GM11168 (cell line): ENCODE measurements around the gene STAT6.

Source experiments
- in situ Hi-C: fragments of 300-500 bp; cut with MboI; formaldehyde crosslinking; loops from one replicate; pipeline ENCODE4 v1.12.0; 2022; ENCODE audit warnings: low sequenced_read_pairs; ENCODE audit not compliant: unreplicated experiment

The STAT6 gene

GRCh38 chr12:57146092-57146491 lies 34.9 kb upstream of the STAT6 start:
- in situ Hi-C loops: no loop called here

- in situ Hi-C loops: no loop called here
These were observed 34.4 kb upstream of the STAT6 start for GRCh38 chr12:57145460-57146059.

GRCh38 chr12:57143454-57143853 lies 32.3 kb upstream of the STAT6 start:
- in situ Hi-C loops: no loop called here

- in situ Hi-C loops: no loop called here
These were observed 31.6 kb upstream of the STAT6 start for GRCh38 chr12:57142727-57143126.

GRCh38 chr12:57142121-57142520 lies 31.0 kb upstream of the STAT6 start:
- in situ Hi-C loops: no loop called here

- in situ Hi-C loops: no loop called here
These were observed 30.1 kb upstream of the STAT6 start for GRCh38 chr12:57141249-57141648.

- in situ Hi-C loops: no loop called here
These were observed 28.9 kb upstream of the STAT6 start for GRCh38 chr12:57139796-57140649.

- in situ Hi-C loops: no loop called here
These were observed 27.5 kb upstream of the STAT6 start for GRCh38 chr12:57138526-57139272.

GRCh38 chr12:57135527-57136326 lies 24.6 kb upstream of the STAT6 start:
- in situ Hi-C loops: no loop called here

- in situ Hi-C loops: no loop called here
These were observed 23.8 kb upstream of the STAT6 start for GRCh38 chr12:57134949-57135348.

- in situ Hi-C loops: no loop called here
These were observed 22.8 kb upstream of the STAT6 start for GRCh38 chr12:57133916-57134315.

GRCh38 chr12:57133013-57133569 lies 21.9 kb upstream of the STAT6 start:
- in situ Hi-C loops: no loop called here

GRCh38 chr12:57131896-57132744 lies 21.0 kb upstream of the STAT6 start:
- in situ Hi-C loops: no loop called here

GRCh38 chr12:57130941-57131340 lies 19.8 kb upstream of the STAT6 start:
- in situ Hi-C loops: no loop called here

- in situ Hi-C loops: no loop called here
These were observed 18.7 kb upstream of the STAT6 start for GRCh38 chr12:57129889-57130288.

- in situ Hi-C loops: no loop called here
These were observed 18.2 kb upstream of the STAT6 start for GRCh38 chr12:57129321-57129842.

- in situ Hi-C loops: no loop called here
These were observed 17.5 kb upstream of the STAT6 start for GRCh38 chr12:57128519-57129247.
